ENCODE data around the gene BABAM2.

DNA sequence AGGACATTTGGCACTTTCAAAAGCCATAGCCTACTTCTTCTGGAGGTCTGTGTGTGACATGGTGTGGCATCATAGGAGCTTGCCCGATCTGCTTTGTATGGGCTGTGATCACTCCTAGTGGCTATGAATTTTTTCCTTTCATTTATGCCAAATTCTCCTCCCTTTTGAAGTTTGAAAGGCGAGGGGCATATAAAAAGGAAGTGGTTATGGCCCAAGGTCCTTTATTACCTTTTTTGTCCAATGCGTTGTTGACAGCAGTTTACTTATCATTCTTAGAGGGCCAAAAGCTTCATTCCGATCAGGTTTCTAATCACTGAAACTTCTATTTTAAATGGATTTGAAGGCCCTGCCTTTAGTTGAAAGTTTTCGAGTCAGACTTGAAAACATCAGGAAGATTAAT lies 277.8 kb downstream of the BABAM2 start:
- TF ChIP-seq, protein P1, sequence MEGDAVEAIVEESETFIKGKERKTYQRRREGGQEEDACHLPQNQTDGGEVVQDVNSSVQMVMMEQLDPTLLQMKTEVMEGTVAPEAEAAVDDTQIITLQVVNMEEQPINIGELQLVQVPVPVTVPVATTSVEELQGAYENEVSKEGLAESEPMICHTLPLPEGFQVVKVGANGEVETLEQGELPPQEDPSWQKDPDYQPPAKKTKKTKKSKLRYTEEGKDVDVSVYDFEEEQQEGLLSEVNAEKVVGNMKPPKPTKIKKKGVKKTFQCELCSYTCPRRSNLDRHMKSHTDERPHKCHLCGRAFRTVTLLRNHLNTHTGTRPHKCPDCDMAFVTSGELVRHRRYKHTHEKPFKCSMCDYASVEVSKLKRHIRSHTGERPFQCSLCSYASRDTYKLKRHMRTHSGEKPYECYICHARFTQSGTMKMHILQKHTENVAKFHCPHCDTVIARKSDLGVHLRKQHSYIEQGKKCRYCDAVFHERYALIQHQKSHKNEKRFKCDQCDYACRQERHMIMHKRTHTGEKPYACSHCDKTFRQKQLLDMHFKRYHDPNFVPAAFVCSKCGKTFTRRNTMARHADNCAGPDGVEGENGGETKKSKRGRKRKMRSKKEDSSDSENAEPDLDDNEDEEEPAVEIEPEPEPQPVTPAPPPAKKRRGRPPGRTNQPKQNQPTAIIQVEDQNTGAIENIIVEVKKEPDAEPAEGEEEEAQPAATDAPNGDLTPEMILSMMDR (IDR thresholded peaks at IDR 0.05; ENCODE audit: poor library complexity) = no peak
- no peak for TF ChIP-seq EZH2 (IDR thresholded peaks at IDR 0.05; ENCODE audit: borderline replicate concordance)

Measured in hepatocyte (in vitro differentiated cells).